Left ventricle myocardium superior (tissue), 1 donor: ENCODE data around the gene KLK10. TPM values are rescaled to one million over a fixed set of nuclear protein-coding genes. Genes with fewer than 3 reads are reported as not detected.

Experiments used
- ATAC-seq: fragments of 200-7000 bp; cut with Tn5 transposase; one replicate; pipeline ENCODE4 v1.9.1; 2020; ENCODE audit warnings: mild to moderate bottlenecking, moderate library complexity
- DNase-seq: peaks from one replicate; pipeline ENCODE4 v3.0.0-alpha.2; 2020
- intact Hi-C: fragments of 100-400 bp; cut with micrococcal nuclease; formaldehyde crosslinking; loops from one replicate; pipeline ENCODE4 v1.11.0; 2022
- total RNA-seq: library from RNA; stranded (reverse); fragmentation: NEBNext Ultra II Directional; extraction: Animal tissue kit (Norgen Biotek cat#: 25700); gene quantifications from one replicate; pipeline ENCODE4 v1.2.1, GENCODE V29; 2021
- donor health status: DM: no; HTN: yes; CAD: no; lungs with severe emphysema.

KLK10 gene
- total RNA-seq, 1 donor from 2014 or later = 0.50 TPM

DNA sequence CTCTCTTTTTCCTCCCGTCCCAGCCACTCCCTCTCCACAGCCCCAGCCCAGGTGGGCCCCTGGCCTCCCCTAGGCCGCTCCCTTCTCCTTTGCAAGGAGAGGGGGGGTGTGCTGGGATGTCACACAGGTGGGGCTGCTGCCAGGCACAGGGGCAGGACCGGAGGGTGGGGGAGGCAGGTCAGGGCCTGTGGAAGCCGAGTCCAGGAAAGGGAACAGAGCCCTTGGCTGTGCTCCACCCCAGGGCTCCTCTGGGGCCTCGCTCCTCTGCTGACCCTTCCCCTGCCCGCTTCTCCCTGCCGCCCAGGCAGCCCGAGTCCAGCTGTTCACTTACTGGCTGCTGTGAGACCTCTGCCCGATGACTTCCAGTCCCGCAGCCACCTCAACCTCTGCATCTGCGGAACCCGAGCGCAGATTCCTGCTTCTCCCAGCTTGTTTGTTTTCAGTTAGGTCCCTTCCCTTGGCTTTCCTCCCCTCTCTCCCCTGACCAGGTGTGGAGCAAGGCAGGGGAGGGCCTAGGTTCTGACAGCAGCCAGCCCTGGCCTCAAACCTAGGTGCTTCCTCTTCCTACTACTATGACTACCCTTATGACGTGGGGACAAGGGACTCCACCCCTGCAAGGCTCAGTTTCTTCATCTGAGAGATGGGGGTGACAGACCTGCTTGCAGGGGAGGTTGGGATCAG, 7.8 kb upstream of the KLK10 start:
- intact Hi-C loops = no loop called here
- DNase-seq (no peak), ATAC-seq (no peak)

DNA sequence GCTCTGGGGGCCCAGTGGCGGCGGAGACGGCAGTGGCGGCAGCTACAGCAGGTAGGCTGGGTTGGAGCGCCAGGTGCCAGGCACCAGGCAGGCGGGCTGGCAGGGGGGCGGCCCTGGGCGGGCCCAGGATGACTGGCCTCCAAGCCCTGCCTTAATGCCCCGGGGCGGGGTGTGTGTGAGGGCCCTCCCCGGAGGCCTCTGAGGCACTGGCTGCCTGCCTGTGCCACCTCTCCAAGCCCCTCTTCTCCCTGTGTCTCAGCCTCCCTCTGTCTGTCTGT, 7.0 kb upstream of the KLK10 start, which contains the start of gene KLK11:
KLK11 (minus strand) TSS at position 63 of the 278 bp plus-strand sequence. CDS start 985 bp downstream, outside the sequence.
- DNase-seq (no peak), ATAC-seq (no peak)
- intact Hi-C loops = no loop called here

DNA sequence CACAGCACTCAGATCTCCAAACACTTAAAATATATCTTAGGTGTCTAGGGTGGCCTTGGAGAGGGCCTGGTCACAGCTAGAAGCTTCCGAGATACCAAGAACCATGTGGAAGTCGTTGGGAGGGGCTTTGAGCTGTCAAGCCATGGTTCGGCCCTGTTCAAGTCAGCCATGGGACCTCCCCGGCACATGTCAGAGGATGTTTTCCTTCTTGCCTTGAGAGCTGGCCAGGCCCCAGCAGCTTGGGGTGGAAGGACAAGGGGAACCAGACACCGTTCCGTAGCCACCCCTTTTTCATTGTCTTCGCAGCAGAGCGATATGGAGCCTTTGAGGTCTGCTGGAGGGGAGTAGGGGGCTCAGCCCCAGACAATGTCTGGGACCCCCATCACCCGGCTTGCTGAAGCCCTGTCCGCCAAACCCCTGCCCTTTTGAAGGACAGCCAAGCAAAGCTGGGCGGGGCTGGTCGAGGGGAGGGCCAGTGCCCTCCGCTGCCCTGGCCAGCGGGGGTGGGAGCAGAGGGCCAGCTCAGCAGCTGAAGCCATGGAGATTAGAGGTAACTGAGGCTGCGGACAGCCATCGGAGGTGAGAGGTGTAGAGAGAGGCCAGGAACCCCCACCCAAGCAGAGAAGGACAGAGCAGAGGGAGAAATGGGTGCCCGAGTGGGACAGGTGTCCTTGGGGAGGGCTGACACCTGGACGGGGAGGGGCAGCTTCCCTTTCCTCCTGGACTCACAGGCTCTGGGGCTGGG, 6.5 kb upstream of the KLK10 start:
- DNase-seq = no peak
- no peak for ATAC-seq
- intact Hi-C loops = no loop called here

DNA sequence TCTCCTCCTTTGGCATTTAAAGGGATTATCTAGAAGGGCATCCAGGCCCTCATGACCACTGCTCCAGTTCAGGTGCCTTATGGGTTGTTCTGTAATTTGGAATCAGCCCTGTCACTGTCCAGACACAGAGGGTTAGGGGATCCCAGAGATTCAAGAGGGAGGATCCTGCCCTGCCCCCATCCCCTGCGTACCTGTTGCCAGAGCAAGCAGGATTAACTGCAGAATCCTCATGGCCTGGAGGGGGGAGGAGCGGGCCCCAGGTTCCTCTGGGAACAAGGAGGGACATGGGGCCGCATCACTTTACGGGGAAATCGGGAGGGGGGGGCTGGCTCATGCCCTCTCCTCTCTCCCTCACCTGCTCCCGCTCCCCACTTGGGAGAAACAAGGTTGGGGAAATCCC, 5.9 kb upstream of the KLK10 start:
- intact Hi-C loops = no loop called here
- no peak for DNase-seq
- no peak for ATAC-seq

DNA sequence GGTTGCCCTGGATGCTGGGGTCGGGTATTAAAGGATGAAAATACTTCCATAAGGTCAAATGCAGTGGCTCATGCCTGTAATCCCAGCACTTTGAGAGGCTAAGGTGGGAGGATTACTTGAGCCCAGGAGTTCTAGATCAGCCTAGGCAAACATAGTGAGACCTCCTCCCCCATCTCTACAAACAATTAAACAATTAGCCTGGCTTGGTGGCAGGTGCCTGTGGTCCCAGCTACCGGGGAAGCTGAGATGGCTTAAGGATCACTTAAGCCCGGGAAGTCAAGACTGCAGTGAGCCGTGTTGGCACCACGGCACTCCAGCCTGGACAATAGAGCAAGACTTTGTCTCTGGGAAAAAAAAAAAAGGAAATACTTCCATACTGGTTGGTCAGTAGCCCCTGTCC, 5.4 kb upstream of the KLK10 start:
- intact Hi-C loops = loop anchor here (5.0 kb wide), 1 partner anchor 72 kb away; no protein-coding TSS in a partner anchor
- no peak for DNase-seq
- no peak for ATAC-seq

DNA sequence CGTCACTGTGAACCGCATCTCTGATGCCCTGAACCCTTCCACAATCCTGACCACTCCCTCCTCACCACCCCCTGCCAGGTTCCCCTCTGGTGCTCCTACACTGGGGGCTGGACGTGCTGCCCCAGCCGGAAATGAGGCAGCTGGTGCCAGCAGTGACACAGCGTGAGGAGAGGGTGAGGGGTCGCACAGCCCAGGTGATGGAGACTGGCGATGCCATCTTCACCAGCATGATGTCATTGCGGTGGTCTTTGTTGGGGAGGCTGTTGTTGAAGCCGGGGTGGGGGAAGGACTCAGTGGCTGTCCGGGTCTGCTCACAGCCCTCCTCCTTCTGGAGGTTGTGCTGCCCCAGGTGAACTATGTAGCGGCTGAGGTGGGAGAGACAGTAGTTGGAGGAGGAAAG, 4.4 kb upstream of the KLK10 start:
- no peak for ATAC-seq
- DNase-seq = no peak
- intact Hi-C loops = loop anchor here (5.0 kb wide), 1 partner anchor 73 kb away; no protein-coding TSS in a partner anchor

DNA sequence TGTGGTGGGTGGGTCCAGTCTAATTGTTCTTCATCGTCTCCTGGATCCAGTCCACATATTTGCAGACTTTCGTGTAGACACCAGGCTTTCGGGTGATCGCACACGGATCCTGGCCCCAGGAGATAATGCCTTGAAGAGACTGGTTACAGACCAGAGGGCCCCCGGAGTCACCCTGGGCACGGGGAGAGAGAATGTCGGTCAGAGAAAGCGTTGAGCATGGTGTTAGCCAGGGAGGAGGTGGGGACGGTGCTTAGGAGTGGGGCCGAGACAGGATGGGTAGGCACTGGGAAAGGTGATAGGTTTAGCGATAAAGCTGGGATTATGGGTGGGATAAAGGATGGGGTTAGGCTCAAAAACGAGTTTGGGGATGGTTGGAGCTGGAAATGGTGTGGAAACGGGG, 3.0 kb upstream of the KLK10 start:
- intact Hi-C loops = loop anchor here (5.0 kb wide), 1 partner anchor 75 kb away; no protein-coding TSS in a partner anchor
- no peak for DNase-seq
- ATAC-seq = no peak

DNA sequence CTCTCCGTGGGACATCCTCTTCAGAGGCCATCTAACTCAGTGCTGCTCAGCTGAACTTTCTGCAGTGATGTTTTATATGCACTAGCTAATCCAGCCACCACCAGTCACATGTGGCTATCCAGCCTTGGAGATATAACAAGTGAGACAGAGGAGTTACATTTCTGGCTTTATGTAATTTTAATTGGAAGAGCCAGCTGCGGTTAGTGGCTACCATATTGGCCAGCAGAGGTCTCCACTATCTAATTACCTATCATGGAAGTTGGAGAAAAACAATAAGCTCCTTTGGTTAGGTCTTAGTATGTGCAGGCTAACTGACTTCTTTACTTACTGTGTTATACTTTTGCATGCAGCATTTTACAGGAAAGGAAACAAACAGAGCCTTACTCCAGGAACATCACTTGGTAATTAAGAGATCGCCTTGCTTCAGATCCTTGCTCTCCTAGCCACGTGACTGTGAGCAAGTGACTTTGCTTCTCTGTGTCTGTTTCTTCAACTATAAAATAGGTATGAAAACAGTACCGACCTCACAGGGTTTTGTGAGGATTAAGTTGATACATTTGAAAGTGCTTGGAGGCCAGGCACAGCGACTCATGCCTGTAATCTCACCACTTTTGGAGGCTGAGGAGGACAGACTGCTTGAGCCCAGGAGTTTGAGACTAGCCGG, 1.6 kb upstream of the KLK10 start:
- DNase-seq = no peak
- peak; percentile 59 for ATAC-seq
- intact Hi-C loops = loop anchor here (5.0 kb wide), 1 partner anchor 76 kb away; no protein-coding TSS in a partner anchor

DNA sequence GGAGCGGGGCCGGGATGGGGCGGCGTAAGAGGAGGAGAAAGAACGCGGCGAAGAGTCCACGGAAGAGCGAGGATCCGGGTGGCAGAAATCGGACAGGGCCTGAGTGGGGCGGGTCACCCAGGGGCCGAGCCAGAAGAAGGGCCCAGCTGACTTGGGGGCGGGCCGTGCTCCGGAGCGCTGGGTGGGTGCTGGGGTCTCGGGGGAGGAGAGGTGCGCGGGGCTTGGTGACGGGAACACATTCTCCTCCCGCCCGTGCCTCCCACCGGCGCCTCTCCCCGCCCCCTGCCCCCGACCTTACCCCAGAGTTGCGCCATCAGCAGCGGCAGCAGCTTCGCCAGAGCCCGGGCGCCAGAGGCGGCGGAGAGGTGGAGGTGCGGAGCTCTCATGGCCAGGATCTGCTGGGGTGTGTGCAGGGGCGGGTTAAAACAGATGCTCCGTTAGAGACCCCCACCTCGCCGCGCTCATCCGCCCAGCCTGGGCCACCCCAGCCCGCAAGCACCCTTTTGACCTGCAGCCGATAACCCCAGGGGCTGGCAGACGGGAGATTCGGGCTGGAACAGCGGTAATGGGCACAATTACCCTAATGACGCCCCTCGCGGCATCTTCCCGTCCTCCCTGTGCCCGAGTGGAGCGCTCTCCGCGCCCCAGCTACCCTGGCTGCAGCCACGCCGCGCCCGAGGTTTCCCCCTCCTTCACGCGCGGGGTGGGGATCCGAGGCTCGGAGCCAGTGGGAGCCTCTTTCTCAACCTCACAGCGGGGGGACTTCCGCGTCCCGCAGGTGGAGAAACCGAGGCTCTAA, 565 bp downstream of the KLK10 start:
- ATAC-seq = peak; percentile 38
- intact Hi-C loops = no loop called here

DNA sequence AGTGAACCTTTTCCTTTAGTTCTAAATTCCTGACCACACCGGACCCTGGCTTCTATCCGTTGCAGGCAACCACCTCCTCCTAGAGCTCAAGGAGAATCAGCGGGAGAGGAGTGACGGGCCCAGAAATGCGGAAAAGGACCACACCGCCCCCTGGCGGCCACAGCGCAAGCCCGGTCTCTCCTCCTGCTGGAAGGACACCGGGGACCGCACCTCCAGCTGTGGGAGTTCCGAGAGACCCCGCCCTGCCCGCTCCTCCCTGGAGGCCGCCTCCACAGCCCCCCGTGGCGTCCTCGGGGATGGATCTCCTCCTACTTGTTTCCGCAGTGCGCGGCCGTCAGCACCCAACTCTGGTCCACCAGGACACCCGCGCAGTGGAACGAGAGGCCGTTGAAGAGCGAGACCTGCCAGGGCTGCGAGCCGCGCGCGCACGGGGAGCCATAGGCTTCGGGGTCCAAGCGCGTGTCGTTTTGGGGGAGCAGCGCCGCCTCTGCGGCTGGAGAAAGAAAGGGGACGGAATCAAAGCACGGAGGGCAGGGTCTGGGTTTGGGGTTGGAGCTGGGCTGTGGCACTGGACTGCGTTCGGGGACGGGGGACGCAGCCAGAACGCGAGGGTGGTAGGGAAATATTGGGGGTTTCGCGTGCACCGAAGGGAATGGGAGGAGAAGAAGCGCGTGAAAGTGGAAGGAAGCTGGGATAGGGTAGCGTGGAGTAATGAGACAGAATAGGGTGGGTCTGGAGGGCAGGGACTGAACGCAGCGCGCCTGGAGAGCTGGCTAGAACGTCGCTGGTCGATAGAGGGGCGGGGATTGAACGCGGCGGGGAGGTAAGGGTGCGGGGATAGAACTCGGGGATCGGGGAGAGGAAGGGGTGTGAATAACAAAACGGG, 2.5 kb downstream of the KLK10 start:
- ATAC-seq = peak; percentile 42
- intact Hi-C loops = no loop called here

More for the DNA sequence above, 565 bp downstream of the KLK10 start:
- DNase-seq = no peak

DNA sequence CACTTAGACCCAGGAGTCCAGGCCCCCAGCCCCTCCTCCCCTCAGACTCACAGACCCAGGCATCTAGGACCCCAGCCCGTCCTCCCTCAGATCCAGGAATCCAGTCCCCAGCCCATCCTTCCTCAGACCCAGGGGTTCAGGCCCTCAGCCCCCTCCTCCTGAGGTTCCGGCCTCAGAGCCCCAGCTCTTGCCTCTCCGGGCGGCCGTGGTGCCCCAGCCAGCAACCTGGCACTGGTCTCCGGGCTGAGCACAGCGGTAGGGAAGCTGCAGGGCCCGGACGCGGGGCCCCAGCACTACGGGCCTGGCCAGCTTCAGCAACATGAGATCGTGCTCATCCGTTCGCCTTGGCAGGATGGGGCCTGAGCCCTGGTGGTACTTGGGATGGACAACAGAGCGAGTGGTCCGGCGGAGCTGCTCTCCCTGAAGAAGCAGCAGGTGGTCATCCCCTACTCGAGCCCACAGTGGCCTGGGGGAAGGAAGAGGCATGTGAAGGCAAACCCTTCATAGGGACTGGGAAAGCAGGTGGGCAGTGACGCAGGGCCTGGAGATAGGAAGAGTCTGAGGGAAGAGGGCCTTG, 3.7 kb downstream of the KLK10 start:
- intact Hi-C loops = no loop called here
- DNase-seq (no peak), ATAC-seq (no peak)

More for the DNA sequence above, 2.5 kb downstream of the KLK10 start:
- no peak for DNase-seq

DNA sequence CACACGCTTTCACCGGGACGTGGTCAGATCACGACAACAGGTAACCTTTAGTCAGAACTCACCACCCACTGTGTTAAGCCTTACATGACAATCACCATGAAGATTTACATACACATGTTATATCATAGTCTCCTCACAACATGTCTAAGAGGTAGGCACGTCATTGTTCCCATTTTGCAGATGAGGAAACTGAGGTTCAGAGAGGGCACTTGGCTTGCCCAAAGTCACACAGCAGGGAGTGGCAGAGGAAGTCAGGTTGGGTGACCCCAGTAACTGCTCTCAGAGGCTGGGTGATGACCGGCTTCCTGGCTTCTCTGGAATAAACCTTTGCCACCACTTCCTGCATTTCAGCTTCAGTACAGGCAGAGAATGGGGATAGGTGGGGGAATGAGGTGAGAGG, 5.3 kb downstream of the KLK10 start:
- intact Hi-C loops = no loop called here
- no peak for DNase-seq

DNA sequence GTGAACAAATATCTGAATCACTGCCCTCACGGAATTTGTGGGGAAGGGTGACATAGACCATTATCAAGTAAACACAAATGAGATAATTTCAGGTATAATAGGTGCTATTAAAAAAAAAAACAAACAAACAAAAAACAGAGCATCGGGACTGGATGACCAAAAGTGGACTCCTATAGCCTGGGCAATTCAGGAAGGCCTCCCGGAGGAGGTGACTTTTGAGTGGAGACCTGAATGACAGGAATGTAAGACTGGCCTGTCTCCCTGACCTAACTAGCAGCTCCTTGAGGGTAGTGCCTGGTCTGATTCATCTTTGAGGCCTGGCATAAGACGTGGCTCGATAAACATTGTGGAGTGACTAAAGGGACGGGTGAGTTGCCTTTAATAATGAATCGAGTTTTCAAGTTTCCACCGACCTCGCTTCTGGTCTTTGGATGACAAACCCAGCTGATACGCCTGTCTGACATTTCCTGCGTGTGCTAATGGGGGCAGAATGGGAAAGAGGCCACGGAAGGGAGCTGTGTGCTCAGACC, 6.8 kb downstream of the KLK10 start:
- DNase-seq (no peak), ATAC-seq (no peak)
- intact Hi-C loops = no loop called here

More for the DNA sequence above, 5.3 kb downstream of the KLK10 start:
- no peak for ATAC-seq

DNA sequence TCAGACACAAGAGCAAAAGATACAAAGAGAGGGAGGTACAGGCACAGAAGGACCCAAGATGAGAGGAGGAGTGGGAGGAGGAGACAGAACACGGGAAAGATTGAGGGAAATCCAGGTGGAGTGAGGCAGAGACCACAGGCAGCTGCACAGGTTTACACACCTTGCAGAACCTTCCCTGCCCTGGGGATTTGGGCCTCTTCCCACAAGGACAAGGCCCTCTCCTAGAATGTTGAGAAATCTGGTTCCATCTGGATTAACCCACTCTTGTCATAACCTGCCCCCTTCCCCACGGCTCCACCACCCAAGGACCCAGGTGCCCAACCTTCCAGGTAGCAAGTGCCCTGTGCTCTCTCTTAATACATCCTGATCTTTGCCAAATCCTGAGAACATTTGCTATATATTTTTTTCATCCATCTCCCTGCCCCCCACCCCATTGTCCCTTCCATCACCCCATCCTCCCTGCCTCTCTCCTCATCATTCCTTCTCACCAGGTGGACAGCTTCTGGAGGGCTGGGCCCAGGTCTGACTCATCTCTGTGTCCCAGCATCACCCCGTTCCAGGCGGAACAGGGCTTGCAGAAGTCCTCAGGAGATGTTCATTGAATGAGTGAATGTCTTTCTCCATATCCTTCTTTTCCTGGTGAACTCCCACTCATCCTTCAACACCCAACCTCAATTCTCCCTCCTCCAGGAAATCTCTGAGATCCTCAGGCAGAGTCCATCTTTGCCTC, 9.3 kb downstream of the KLK10 start:
- intact Hi-C loops = no loop called here
- no peak for DNase-seq

DNA sequence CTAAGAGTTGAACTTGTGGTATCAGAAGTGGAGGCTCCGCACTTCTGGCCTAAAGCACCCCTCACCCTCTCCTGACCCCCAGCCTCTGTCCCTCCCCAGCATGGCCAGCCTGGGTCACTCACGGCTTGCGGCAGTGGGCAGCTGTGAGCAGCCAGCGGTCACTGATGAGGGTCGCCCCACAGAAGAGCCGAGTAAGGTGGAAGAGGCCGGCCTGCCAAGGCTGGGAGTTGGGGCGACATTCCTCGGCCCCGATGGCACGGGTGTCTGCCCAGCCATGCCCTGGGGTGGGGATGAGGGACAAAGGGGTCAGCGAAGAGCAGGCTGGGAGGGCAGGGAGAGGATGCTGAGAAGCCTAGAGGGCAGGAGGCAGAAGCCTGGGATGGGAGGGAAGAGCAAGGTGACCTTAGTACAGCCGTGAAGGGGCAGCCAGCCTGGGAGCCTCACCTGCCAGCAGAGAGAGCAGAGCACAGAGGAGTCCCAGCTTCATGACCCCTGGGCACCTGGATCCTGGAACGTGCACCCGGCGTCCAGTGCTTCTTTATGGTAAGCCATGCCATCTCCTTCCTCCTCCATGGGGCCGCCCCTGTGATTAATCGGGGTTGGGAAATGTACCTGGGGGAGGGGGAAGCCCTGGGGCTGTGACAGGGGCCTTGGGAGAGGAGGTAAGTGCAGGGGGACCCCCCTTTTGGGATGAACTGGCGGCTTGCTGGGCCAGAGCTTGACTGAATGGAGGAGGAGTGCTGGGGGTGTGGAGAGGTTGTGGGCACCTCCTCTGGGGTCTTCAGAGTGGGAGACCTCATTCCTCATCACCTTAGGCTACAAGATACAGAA, 10.2 kb downstream of the KLK10 start:
- intact Hi-C loops = no loop called here
- no peak for DNase-seq
- ATAC-seq = no peak

More for the DNA sequence above, 9.3 kb downstream of the KLK10 start:
- ATAC-seq = no peak

DNA sequence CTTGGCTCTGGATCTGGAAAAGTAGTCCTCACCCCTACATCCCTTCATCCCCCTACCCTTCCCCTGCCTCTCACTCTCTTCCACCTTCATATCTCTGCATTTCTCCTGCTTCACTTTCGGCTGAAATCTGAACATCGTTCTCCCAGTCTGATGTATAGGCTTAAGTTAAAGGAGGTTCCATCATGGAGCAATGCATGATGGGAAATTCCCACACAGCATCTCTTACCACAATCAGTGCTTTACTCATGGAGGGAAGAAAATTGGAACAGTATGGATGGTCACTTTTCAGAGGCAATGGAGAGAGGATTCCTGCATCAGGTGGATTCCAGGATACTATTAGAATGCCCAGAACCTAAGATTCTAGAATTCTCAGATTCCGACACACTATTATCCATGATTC, 12.0 kb downstream of the KLK10 start:
- ATAC-seq (no peak), DNase-seq (no peak)
- intact Hi-C loops = no loop called here
